Astrocyte of the cerebellum (primary cell): ENCODE results near the gene MED15.
"Not testable (repeated sequence)": the region's sequence is repeated elsewhere in the genome, so short reads cannot be mapped to it uniquely, and the experiment has no call there.

Source experiments
- DNase-seq: peaks from one replicate; pipeline ENCODE4 v3.0.0-alpha.2; 2011; ENCODE audit warnings: low read depth
- H3K4me3 ChIP-seq: 2 replicates; pipeline ENCODE4 v1.5.1; 2011; ENCODE audit warnings: mild to moderate bottlenecking, low read depth, low read length, moderate library complexity
- in situ Hi-C: cut with HindIII; loops from 2 replicates; pipeline ENCODE4 v1.10.0; 2017; ENCODE audit warnings: low sequenced_read_pairs
- TF ChIP-seq, protein P1 (sequence below): IDR thresholded peaks from 2 replicates; pipeline ENCODE4 v1.5.1; 2012; ENCODE audit warnings: low read length, low read depth, moderate library complexity, mild to moderate bottlenecking; ENCODE audit errors: missing control alignments

Gene MED15

DNA sequence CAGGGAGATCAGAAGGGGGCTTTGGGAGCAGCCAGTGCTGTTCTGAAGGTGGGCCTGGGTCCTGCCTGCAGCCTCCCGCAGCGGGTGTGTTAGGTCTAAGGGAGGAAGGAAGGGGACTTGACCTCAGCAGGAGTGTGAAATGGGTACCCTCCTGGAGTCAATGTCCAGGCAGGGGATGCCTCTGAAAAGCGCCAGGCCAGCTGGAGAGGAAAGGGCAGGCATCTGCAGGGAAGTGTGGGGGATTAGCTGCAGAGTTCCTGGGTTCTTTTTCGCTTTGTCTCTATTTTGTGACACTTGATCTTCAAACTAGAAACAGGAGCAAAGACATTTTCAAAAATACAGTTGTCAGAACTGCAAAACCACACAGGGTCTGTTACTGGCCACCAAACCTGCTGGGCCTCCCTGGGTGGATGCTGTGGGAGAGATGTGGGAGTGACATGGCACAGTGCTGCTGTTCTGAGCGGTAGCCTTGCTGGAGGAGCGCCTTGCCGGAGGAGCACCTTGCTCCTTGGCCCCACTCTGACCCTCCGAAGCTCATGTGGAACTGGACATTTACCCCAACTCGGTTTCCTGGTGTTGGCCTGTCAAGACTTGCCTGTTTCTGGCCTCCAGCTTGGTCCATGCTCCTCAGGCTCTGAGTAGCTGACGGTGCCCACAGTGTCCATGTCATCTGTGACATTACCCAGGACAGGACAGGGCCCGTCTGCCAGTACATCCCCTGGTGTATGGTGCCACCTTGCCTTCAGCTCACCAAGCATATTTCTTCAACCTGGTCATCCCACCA, 25.9 kb downstream of the MED15 start:
- TF ChIP-seq, protein P1, sequence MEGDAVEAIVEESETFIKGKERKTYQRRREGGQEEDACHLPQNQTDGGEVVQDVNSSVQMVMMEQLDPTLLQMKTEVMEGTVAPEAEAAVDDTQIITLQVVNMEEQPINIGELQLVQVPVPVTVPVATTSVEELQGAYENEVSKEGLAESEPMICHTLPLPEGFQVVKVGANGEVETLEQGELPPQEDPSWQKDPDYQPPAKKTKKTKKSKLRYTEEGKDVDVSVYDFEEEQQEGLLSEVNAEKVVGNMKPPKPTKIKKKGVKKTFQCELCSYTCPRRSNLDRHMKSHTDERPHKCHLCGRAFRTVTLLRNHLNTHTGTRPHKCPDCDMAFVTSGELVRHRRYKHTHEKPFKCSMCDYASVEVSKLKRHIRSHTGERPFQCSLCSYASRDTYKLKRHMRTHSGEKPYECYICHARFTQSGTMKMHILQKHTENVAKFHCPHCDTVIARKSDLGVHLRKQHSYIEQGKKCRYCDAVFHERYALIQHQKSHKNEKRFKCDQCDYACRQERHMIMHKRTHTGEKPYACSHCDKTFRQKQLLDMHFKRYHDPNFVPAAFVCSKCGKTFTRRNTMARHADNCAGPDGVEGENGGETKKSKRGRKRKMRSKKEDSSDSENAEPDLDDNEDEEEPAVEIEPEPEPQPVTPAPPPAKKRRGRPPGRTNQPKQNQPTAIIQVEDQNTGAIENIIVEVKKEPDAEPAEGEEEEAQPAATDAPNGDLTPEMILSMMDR = no peak
- in situ Hi-C loops = no loop called here
- H3K4me3 ChIP-seq = no peak overlapping the region
- no peak for DNase-seq

DNA sequence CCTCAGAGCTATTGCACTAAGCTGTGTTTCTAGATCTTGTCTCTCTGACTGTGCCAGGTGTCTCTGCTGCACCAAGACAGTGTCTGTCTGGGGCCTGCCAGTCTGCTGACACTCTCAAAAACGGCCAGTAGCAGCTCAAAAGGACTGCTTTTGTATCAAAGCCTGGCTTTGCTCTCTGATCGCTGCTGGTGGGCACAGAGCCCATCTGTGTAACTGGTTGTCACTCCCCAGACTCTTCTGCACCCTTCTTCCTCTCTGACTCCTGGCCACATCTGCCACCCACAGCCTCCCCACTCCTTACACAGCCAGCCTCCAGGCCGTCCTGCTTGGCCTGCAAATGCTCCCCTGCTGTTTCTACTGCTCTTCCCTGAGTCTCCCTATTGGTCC, 26.5 kb downstream of the MED15 start:
- in situ Hi-C loops = no loop called here
- TF ChIP-seq, protein P1 = no peak
- no peak for DNase-seq
- no peak overlapping the region for H3K4me3 ChIP-seq

DNA sequence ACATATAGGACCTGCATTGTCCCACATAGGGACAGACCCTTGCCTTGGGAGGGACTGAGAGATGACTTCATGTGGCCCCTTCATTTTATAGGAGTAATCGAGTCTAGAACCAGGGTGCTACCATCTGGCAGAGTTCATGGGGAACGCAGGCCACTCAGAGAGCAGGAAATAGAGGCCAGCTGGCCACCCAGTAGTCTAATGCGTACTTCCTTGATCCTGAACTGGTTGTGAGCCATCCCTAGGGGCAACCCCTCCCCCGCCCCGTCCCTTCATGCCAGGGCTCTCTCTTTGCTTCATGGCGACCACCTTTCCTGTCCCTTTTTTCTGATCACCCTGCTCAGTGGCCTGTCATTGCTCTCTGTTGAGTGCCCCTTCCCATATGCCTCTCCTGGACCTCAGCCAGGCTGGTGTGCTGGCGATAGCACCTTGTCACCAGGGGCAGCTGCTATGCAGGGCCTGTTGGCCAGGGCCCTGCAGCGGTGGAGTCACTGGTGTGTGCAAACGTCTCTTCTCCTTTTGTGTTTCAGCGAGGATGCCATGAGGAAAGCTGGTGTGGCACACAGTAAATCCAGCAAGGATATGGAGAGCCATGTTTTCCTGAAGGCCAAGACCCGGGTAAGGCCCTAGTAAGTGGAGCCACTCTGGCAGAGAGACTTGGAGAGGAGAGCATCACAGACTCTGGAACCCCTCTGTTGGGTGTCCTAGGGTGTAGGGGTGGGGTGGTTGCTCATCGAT, 29.3 kb downstream of the MED15 start:
- TF ChIP-seq, protein P1 = no peak

DNA sequence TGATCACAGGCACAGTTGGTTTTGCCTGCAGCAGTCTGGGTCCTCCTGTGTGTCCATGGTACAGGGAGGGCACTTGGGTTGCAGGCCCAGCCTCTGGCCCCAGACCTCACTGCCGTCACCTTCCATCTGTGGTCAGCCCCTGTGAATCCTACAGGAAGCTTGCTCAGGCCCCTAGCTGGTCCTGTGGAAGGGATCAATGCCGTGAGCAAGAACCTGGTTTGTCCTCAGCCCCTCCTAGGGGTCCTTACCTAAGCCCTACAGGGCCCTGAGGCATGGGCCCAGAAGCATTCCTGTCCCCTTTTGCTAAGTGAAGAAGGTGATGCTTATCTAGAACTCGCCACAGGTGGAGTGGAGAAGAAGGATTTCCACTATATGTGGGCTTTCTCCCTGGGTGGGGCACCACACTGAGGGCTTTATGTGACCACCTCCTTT, 29.9 kb downstream of the MED15 start:
- no peak overlapping the region for H3K4me3 ChIP-seq
- in situ Hi-C loops = no loop called here
- TF ChIP-seq, protein P1 = no peak
- DNase-seq = no peak

More for the DNA sequence above, 29.3 kb downstream of the MED15 start:
- DNase-seq = no peak
- in situ Hi-C loops = no loop called here
- H3K4me3 ChIP-seq = no peak overlapping the region

DNA sequence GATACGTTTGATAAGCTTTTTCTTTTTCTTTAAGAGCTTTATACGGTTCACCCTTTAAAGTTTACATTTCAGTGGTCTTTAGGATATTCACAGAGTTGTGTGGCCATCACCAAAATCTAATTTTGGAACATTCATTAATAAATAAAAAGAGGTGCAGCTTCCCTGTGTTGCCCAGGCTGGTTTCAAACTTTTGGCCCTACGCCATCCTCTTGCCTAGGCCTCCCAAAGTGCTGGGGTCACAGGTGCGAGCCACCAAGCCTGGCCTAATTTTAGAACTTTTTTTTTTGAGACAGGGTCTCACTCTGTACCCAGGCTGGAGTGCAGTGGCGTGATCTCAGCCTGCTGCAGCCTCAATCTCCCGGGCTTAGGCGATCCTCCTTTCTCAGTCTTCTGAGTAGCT, 30.6 kb downstream of the MED15 start:
- H3K4me3 ChIP-seq = no peak overlapping the region
- TF ChIP-seq, protein P1 = no peak
- in situ Hi-C loops = no loop called here
- no peak for DNase-seq

DNA sequence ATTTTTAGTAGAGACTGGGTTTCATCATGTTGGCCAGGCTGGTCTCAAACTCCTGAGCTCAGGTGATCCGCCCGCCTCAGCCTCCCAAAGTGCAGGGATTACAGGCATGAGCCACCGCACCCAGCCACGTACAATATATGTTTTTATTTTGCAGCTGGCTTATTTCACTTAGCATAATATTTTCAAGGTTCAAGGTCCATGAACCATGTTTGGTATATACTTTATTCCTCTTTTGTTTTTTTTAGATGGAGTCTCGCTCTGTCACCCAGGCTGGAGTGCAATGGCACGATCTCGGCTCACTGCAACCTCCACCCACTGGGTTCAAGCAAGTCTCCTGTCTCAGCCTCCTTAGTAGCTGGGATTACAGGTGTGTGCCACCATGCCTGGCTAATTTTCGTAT, 31.5 kb downstream of the MED15 start:
- H3K4me3 ChIP-seq, DNase-seq, in situ Hi-C loops: not testable (repeated sequence)

DNA sequence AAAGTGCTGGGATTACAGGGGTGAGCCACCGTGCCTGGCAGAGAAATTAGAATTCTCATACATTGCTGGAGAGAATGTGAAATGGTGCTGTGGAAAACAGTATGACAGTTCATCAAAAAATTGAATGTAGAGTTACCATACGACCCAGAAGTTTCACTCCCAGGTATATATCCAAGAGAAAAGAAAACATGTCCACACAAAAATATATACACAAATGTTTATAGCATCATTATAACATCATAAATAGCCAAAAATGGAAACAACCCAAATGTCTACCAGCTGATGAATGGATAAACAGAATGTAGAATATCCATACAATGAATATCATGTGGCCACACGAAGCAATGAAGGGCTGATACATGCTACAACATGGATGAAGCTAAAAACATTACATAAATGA, 34.6 kb downstream of the MED15 start:
- no peak for DNase-seq
- in situ Hi-C loops = no loop called here
- TF ChIP-seq, protein P1 = no peak
- no peak overlapping the region for H3K4me3 ChIP-seq
